C4-2B (cell line): ENCODE measurements around the gene ELOVL3.

ENCODE experiments used
- H3K27ac ChIP-seq: fragments of 450-650 bp; 2 replicates; pipeline ENCODE4 v1.5.1; 2017
- ZFX ChIP-seq: fragments of 450-650 bp; IDR thresholded peaks from 2 replicates; pipeline ENCODE4 v1.6.1; 2017
- TF ChIP-seq, protein P1 (sequence below): fragments of 450-650 bp; conservative IDR thresholded peaks from 2 replicates; pipeline ENCODE4 v1.5.1; 2017; ENCODE audit warnings: mild to moderate bottlenecking

ELOVL3 gene

DNA sequence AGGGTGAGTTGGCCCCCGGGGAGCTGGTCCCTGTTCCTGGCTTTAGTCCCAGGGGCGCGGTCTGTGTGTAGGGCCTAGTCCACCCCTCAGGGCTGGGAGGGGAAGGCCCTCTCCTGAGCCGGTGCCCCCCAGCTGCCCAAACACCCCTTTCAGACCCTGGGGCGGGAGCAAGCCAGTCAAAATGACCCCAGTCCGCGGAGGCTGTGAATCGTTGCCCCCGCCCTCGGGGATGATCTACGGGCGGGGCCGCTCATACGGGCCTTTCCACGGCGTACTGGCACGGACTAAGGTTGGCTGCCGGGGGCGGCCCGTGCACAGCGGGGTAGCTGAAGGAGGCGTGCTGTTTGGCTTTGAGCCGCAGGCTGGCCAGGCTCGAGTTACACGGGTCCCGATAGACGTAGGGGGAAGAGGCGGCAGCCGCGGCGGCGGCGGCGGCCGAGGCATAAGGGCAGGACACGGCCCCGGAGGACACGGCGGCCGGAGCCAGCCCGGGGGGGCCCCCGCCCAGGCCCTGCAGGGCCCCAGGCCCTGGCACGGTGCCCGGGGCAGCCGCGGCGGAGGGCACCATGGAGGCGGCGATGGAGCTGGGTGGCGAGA, 4.3 kb downstream of the ELOVL3 start:
- peak overlapping the region; percentile 2 for H3K27ac ChIP-seq
- no peak for TF ChIP-seq ZFX
- TF ChIP-seq, protein P1, sequence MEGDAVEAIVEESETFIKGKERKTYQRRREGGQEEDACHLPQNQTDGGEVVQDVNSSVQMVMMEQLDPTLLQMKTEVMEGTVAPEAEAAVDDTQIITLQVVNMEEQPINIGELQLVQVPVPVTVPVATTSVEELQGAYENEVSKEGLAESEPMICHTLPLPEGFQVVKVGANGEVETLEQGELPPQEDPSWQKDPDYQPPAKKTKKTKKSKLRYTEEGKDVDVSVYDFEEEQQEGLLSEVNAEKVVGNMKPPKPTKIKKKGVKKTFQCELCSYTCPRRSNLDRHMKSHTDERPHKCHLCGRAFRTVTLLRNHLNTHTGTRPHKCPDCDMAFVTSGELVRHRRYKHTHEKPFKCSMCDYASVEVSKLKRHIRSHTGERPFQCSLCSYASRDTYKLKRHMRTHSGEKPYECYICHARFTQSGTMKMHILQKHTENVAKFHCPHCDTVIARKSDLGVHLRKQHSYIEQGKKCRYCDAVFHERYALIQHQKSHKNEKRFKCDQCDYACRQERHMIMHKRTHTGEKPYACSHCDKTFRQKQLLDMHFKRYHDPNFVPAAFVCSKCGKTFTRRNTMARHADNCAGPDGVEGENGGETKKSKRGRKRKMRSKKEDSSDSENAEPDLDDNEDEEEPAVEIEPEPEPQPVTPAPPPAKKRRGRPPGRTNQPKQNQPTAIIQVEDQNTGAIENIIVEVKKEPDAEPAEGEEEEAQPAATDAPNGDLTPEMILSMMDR: no peak

GRCh38 chr10:102230861-102231356, 4.8 kb downstream of the ELOVL3 start:
- TF ChIP-seq, protein P1: no peak
- no peak for TF ChIP-seq ZFX
- peak overlapping the region; percentile 2 for H3K27ac ChIP-seq

DNA sequence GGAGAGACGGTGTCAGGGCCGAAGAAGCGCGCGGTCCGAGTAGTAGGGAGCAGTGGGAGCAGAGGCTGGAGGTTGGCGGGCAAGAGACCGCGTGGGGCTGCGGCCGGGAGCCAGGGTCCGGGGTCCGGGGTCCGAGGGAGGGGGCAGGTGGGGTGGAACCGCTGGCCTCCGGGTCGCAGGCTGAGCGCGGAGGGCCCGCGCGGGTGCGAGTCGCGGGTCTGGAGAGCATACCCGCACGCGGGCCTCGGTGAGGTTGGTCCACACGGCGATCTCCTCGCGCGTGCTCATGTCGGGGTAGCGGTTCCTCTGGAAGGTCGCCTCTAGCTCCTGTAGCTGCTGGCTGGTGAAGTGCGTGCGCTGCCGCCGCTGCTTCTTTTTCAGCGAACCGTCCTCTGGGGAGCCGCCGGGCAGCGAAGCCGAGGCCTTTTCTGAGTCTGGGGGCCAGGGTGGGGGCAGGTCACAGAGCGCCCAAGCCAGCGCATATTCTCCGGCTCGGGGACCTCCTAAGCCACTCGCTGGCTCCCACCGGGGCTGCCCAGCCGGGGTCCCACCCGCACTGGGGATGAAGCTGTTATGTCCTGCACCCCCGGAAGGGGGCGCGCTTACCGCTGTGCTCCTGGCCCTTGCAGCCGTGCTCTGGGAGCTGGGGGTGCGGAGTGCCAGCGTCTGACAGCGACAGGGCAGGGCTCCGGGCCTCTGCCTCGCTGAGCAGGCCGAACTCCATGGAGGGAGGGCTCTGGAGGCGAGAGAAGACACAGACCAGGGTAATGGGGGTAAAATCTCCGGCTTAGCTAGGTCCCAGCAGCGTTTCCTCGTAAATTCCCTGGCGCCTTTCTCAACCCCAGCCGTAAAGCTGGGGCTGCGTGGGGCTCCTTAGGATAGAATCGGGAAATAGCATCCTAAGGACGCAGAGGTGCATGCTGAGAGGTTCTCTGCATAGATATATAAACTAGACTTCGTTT, 5.5 kb downstream of the ELOVL3 start:
- TF ChIP-seq ZFX: no peak
- TF ChIP-seq, protein P1: peak; percentile 71
- no peak overlapping the region for H3K27ac ChIP-seq

- TF ChIP-seq ZFX: no peak
- TF ChIP-seq, protein P1: no peak
These were observed 7.9 kb downstream of the ELOVL3 start for GRCh38 chr10:102233997-102234396.

GRCh38 chr10:102234888-102235597, 8.9 kb downstream of the ELOVL3 start:
- TF ChIP-seq, protein P1: no peak
- TF ChIP-seq ZFX: no peak
- H3K27ac ChIP-seq: no peak overlapping the region

More at GRCh38 chr10:102233997-102234396, 7.9 kb downstream of the ELOVL3 start:
- no peak overlapping the region for H3K27ac ChIP-seq

DNA sequence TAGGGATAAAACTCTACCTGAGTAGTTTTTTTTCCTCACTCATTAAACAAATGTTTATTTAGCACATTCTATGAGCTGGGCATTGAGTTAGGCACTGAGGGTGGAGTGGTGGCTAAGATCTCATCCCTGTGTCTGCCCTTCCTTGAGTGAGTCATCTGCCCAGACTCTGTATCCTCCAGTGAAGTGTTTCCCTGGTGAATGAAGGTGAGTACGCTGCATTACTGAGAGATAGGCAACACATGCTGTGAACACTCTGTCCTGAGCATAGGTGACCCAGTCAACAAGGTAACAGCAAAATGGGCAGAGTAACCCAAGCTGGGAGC, 9.5 kb downstream of the ELOVL3 start:
- no peak for TF ChIP-seq ZFX
- TF ChIP-seq, protein P1: no peak
- no peak overlapping the region for H3K27ac ChIP-seq
